ENCODE measurements around the gene BBOX1.

The BBOX1 gene

DNA sequence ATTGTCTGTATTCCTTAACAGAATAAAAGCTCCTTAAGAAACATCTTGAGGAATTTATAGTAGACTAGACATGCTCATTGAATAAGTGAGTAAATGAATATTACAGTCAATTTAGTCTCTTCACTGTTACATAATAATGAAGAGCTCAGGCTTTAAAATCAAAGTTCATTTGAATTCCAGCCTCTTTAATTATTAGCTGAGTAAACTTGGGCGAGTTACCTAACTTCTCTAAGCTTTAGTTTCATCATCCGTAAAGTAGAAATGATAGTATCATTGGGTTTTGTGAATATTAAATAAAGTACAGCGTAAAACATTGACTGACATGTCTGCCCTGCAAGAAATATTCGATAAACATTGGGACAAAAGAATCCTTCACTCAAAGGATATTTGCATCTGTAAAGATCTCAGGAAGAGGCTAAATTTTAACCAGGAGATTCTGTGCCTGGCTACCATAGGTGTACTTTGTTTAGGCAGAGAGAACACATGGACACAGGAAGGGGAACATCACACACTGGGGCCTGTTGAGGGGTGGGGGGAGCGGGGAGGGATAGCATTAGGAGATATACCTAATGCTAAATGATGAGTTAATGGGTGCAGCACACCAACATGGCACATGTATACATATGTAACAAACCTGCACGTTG lies 15.2 kb upstream of the BBOX1 start:
- no peak for DNase-seq (ENCODE audit: low read depth in 1 of 2, low spot score in 1 of 2)

DNA sequence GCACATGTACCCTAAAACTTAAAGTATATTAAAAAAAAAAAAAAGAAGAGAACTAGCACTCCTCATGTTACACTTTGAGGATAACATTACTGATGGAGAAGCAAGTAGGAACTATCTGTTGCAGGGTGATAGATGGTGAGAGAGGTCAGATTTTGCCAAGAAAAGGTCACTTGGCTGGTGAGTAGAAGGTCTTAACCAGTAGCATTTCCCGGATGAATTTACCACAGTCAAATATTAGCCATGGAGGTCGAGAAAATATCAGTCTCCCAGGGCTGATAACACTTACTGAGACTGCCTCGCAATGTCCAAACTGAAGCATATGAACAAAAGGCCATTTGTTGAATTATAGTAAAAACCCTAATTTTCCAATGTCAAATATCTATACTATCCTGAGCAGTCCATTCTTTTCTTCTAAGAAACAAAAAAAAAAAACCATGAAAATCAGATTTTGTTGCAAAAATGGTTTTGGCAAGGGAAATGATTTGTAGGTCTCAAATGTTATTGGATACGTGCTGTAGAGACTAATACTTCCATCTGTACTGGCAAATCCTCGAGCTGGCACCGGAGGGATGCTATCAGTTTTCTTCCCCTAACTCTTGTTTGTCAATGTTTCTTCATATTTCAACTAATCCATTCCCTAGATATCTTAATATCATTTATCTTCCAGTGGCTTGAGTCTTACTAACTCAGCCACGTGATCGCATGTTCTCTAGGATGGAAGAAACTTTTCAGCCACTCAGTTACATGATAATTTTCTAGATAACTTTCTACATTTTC lies 14.5 kb upstream of the BBOX1 start:
- DNase-seq (ENCODE audit: low read depth in 1 of 2, low spot score in 1 of 2): no peak

DNA sequence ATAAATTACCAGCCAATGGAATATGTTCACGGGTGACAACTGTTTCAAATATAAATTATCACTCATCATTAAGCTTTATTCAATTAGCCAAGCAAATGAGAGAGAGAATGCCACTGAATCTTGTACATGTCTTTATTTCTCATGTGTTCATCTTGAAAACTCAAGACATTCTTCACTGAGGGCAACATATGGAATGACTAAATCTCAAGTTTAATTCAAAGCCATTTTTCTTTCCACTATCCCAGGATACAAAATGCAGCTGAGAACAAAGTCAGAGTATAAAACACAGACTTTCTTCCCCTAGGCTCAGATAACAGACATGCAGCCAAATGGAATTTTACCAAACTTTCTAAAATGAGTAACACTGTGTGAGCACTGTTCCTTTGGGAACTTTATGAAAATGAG lies 12.1 kb upstream of the BBOX1 start:
- DNase-seq (ENCODE audit: low read depth in 1 of 2, low spot score in 1 of 2): no peak

DNA sequence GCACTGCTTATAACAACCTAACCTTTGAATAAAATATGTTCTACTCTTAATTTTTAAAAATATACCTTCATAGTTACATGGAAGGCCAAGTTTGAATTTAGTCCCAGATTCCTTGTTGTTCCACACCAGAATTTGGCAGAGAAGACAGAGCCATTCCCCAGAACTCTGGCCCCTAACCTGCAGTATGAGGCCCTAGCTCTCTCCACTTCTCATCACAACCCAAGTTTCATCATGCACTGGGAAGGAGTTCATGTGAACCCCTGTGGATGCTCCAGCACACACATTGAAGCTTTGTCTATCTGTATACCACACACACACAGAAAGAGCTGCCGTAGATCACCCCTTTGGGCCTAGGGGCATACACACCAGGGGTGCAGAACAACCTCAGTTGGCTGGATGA lies 10.6 kb upstream of the BBOX1 start:
- no peak for DNase-seq (ENCODE audit: low read depth in 1 of 2, low spot score in 1 of 2)

DNA sequence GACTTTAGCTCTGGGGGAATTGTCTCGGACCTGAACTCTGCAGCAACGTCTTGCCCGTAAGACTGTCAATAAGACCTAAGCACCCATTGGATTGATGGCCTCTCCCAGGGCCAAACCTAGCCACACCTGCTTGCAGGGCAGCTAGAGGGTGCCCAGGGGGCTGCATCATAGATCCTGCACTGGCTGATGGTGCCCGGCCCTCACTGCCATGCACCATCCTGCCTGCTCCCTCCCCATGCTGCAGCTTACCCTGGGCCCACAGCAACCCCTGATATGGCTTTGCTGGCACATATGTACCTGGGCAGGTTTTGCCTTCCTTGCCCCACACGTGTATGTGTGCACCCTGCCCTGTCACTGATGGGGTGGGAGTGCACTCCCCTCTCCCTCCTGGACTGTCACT lies 8.9 kb upstream of the BBOX1 start:
- no peak for DNase-seq (ENCODE audit: low read depth in 1 of 2, low spot score in 1 of 2)

DNA sequence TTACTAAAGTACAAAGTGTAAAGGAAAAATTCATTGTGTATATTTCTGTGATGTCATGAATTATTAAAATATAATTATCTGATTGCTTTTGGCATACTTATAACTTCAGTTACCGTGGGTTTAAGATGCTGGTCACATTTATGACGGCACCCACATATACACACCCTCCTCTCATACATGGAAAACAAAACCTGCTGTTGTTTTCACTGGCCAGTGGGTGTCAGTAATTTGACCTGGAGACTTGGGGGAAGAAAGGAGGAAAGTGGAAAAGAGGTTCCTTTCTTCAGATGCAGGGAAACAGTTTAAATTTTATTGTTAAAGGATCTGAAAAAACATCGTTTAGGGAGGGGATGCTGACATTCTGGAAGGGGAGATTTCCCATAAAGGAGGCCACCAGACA lies 742 bp upstream of the BBOX1 start:
- no peak for DNase-seq (ENCODE audit: low read depth in 1 of 2, low spot score in 1 of 2)

DNA sequence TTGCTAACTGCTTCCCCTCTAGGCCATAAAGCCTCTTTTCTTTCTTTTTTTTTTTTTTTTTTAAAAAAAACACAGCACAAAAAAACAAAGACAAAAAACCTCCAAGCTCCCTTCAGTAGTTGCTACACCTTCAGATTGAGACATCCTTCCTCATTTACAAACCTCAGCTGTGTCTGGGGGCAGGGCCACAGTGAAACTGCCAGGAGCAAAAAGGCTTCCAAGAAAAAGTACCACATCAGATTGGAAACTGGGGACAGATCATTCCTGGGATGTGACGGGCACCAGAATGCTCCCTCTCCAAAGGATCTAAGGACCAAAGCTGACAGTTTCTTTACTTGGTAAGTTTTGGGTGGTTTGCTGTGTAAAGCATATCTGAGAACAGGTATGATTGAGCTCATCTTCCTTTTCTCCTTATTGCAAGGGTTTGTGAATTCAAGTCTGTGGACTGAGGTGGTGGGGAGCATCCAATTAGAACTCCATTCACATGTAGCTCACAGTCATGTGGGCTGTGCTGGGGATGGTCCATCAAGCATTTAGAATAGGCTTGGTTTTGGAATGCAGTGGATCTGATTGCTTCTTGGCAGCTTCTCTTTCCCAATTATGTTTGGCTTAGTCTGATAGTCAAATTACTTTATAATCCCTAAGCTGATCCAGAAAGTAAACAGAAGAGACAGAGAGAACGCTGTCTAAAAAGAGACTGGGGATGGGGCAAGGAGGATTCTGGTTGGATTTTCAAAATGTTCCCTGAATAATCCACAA lies 705 bp downstream of the BBOX1 start:
- no peak for DNase-seq (ENCODE audit: low read depth in 1 of 2, low spot score in 1 of 2)

DNA sequence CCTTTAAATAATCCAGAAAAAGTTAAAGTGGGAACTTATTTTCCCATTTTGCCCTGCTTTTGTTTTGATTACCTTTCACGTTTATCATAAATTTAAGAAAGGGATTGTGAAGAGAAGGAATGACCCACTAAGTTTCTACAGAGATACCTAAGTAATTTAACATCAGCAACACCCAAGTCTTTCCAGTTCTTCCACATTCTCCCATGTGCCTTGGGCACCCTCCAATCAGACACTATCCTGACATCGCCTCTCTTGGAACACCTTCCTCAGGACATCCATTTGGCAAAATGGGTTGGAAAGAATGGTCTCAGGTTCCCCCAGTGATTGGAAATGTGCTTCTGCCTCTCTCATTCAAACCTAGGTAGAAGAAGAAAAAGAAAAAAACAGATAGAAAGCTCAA lies 6.3 kb downstream of the BBOX1 start:
- no peak for DNase-seq (ENCODE audit: low read depth in 1 of 2, low spot score in 1 of 2)

DNA sequence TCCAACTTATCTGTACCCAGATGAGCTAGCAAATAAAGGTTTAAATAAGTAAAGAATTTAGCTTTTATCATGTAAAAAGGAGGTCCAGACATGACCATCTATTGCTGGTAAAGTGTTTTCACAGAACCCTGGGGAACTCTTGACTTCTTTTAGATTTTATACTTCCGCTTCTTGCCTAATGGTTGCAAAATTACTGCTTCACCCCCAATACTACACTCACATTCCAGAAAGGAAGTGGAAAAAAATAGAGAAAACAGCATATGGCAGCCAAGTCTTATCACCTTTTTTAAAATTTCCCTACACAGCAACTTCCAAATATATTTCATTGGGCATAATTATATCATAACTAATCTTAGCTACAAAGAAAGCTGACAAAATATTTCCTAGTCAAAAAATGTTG lies 12.1 kb downstream of the BBOX1 start:
- DNase-seq (ENCODE audit: low read depth in 1 of 2, low spot score in 1 of 2): no peak

DNA sequence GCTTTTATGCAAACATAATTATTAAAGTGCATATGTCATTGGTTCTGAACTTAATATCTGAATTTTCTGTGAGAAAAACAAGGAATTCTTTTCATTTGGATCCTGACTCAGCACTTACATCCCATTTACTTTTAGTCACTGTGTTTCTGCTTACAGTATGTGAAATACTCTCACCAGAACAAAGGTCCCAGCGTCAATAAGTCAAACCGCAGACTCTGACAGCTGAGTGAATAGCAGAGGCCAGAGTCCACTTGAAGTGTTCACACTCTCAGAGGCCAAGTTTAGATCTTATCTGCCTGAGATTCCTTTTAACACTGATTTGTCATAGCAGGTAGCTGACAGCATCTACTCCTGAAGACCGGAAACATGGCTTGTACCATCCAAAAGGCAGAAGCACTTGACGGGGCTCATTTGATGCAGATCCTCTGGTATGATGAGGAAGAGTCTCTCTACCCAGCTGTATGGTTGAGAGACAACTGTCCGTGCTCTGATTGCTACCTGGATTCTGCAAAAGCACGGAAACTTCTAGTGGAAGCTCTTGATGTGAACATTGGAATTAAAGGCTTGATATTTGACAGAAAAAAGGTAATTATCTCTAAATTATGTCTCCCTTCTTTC lies 14.6 kb downstream of the BBOX1 start:
- DNase-seq (ENCODE audit: low read depth in 1 of 2, low spot score in 1 of 2): no peak

DNA sequence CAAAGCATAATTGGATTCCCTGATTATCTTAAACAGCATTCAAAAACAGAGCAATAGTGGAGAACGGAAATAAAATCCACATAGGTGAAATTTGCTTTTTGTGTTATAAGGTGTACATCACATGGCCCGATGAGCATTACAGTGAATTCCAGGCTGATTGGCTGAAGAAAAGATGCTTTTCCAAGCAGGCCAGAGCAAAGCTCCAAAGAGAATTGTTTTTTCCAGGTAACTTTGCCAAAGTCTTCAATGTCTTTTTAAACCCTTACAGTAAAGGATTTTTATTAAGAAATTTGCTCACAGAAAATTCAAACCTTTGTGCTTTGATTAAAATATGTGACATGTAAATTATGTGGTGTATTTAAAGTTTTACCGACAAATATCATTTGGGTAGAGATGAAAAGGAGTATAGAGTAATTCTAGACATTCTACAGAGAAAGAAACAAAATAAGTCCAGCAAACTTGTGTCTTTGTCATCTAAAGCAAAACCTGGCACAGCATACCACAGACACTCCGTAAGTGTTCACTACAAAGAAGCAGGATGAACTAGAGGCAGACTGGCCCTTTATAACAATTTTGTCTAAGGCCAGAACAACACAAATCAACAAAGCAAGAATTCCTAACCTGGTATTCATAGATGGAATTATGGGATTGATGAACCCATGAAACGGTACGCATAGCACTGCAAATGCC lies 16.6 kb downstream of the BBOX1 start:
- DNase-seq (ENCODE audit: low read depth in 1 of 2, low spot score in 1 of 2): no peak

DNA sequence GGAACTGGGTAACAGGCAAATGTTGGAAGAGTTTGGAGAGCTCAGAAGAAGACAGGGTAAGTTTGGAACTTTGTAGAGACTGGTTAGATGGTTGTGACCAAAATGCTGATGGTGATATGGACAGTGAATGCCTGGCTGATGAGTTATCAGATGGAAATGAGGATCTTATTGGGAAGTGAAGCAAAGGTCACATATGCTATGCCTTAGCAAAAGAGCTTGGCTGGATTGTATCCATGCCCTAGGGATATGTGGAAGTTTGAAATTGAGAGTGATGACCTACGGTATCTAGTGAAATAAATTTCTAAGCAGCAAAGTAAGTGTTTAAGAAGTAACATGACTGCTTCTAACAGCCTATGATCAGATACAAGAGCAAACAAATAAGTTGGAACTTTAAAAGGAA lies 17.8 kb downstream of the BBOX1 start:
- no peak for DNase-seq (ENCODE audit: low read depth in 1 of 2, low spot score in 1 of 2)

DNA sequence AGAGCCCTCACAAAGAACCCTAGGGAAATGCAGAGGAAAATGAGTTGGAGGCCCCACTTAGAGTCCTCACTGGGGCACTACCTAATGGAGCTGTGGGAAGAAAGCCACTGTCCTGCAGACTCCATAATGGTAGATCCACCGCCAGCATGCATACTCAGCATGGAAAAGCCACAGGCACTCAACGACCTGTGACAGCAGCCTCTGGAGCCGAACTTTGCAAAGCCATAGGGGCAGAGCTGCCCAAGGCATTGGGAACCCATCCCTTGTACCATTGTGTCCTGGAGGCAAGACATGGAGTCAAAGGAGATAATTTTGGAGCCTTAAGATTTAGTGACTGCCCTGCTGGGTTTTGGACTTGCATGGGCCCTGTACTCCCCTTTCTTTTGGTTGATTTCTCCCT lies 18.8 kb downstream of the BBOX1 start:
- DNase-seq (ENCODE audit: low read depth in 1 of 2, low spot score in 1 of 2): no peak

DNA sequence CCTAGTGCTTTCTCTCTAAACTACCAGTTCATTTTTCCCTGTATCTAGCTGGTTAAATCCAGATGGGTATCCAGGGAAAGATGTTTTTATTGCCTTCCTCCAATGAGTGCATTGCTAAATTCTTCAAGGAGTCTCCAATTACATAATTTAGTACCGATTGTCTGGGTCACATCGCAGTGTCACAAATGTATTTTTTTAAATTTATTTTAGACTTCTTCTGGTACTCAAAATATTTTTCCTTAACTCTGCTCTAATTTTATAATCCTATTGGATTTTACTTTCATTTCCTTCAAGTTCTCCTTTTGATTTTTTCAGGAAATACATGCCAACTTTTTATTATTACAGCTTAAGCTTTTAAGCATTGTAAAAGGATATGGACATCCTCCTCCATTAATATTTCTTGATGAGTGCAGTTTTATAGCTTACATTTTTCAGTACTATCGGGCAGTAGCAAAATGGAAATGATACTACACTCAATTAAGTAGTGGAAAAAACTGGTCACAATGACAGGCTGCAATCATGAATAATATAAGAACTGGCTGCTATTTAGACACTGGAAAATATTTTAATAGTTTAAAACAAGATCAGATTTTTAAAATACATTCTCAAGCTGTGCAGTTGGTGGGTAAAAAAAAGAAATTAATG lies 20.3 kb downstream of the BBOX1 start:
- DNase-seq (ENCODE audit: low read depth in 1 of 2, low spot score in 1 of 2): no peak

DNA sequence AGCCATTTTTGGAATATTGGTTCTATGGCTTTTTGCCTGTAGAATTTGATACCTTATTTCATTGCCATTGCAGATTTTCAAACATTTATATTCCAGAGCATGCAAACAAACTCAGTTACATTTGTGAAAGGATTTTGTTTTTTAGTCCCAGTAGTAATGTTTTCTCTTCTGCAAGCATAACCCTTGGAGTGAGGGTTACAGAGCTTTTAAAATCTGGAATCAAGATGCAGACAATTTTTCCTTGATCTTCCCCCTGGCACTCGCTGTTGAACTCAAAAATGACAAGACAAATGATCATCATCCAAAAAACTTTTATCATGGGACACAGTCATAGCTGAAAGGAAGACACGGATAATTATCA lies 20.8 kb downstream of the BBOX1 start:
- no peak for DNase-seq (ENCODE audit: low read depth in 1 of 2, low spot score in 1 of 2)

DNA sequence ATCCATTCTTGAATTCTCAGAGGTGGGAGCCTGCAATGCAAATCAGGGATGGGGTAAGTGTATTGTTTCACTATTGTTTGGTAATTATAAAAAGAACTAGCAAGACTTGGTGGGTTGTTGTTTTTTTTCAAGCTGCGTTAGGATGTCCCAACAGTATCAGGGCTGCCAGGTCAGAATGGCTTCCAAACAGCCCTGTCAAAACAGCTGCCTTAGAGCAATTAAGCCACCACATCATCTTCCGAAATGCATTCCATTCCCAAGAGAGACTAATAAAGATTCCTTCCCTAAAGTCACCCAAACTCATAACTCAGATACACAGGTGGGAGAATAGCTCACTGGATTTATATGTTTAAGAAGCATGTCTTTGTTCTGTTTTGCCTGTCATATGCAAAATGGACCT lies 23.5 kb downstream of the BBOX1 start:
- no peak for DNase-seq (ENCODE audit: low read depth in 1 of 2, low spot score in 1 of 2)

DNA sequence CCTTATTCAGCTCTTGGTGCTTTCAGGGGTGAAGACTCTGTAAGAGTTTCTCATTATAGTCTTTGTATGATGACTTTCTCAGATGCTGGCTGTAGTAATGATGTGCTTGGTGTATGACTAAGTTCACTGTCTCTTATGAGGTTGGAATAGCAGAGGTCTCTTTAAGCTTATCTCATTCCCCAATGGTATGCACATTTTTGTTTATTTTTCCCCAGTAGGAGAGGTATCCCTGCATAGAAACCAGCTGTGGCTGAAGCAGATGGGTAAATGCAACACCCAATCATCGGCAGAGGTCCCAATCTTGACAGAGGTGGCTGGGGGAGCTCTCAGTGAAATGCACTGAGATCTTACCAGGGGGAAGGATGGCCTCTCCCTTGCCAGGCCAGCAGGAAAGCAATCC lies 34.6 kb downstream of the BBOX1 start:
- no peak for DNase-seq (ENCODE audit: low read depth in 1 of 2, low spot score in 1 of 2)

DNA sequence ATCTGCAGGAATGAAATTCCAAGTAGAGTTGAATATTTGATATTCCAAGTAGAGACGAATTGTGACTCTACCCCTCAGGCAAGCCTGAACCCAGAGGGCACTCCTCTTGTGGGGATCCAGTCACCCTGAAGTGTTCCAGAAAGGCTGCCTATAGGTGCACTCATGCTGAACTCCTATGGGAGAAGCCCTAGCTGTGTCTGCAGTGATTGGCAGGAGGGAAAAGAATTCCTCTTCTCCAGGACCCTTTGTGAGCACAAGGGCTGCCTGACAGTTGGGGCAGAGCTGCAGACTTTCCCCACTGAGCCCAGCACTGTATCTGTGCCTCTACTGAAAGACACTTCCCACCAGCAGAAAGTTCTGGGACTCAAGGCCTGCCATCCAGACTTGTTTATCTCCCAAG lies 35.0 kb downstream of the BBOX1 start:
- no peak for DNase-seq (ENCODE audit: low read depth in 1 of 2, low spot score in 1 of 2)

DNA sequence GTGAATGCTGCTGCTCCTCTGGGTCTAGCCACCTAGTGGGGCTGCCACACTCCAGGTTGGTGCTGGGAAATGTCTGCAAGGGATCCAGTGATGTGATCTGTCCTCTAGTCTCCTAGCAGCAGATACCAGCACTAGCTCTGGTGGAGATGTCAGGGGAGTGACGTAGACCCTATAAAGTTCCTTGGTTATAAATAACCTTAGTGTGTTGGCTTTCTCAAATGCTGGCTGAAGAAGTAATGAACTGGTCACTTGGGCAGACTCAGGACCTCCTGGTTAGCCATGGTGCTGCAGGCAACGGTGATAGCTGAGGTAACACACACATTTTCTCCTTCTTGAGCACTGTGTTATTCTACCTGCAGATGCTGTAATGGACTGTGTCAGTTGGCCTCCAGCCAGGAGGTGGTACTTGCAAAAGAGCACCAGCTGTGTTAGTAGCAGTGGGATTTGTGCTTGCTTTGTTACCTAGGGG lies 35.5 kb downstream of the BBOX1 start:
- no peak for DNase-seq (ENCODE audit: low read depth in 1 of 2, low spot score in 1 of 2)

DNA sequence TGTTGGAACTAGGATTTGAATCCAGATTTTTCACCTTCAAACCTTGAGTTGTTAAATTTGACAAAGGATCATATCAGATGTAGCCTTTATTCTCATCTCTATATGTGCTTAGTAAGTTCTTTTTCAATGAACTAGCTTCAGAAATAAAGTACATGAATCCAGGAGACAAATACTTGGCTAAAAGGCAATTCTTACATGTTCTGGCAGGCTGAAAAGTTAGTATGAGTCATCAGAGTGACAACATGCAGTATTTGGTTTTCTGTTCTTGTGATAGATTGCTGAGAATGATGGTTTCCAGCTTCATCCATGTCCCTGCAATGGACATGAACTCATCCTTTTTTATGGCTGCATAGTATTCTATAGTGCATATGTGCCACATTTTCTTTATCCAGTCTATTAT lies 40.4 kb downstream of the BBOX1 start:
- no peak for DNase-seq (ENCODE audit: low read depth in 1 of 2, low spot score in 1 of 2)

DNA sequence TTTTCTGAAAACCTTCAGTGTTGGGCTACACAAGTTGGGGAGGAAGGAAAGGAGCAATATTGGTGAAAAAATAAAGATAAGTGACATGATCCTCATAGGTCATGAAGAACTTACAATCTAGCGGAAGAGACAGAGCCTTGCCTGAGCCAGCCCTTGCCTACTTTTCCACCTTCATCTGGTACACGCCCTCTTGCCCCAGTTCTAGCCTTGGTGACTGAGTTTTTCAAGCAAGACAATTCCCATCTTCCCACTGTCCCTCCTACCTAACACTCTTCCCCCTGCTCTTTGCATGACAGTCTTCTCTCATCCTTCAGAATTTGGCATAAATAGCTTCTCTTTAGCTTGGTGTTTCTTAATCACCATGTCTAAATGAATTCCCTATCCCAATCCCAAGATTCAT lies 42.6 kb downstream of the BBOX1 start:
- no peak for DNase-seq (ENCODE audit: low read depth in 1 of 2, low spot score in 1 of 2)
